ACC112 (cell line): Measurements from ENCODE around the gene FGF7.
"Not testable (repeated sequence)": the region's sequence is repeated elsewhere in the genome, so short reads cannot be mapped to it uniquely, and the experiment has no call there.

ENCODE experiments used
- H2AFZ ChIP-seq: fragments of 200-600 bp; sonication (generic); one replicate; pipeline ENCODE4 v1.6.0; 2017; ENCODE audit warnings: antibody characterized with exemption, low read length; ENCODE audit not compliant: unreplicated experiment
- H3K27ac ChIP-seq: fragments of 200-600 bp; sonication (generic); 2 replicates; pipeline ENCODE4 v1.5.1; 2014; ENCODE audit warnings: low read depth, mild to moderate bottlenecking, antibody characterized with exemption, low read length, moderate library complexity
- H3K27me3 ChIP-seq: fragments of 200-600 bp; sonication (generic); 2 replicates; pipeline ENCODE4 v1.6.1; 2014; ENCODE audit warnings: mild to moderate bottlenecking, antibody characterized with exemption, low read length, moderate library complexity, mixed read lengths; ENCODE audit not compliant: insufficient read depth
- H3K36me3 ChIP-seq: fragments of 200-600 bp; sonication (generic); 2 replicates; pipeline ENCODE4 v1.6.1; 2016; ENCODE audit warnings: mild to moderate bottlenecking, antibody characterized with exemption, low read length, moderate library complexity, mixed read lengths; ENCODE audit not compliant: insufficient read depth
- H3K4me1 ChIP-seq: fragments of 200-600 bp; sonication (generic); one replicate; pipeline ENCODE4 v1.6.1; 2016; ENCODE audit warnings: low read length, mixed read lengths; ENCODE audit not compliant: insufficient read depth, unreplicated experiment, control insufficient read depth
- H3K4me3 ChIP-seq: fragments of 200-600 bp; sonication (generic); 2 replicates; pipeline ENCODE4 v1.5.1; 2014; ENCODE audit warnings: mild to moderate bottlenecking, low read depth, low read length
- H3K79me2 ChIP-seq: fragments of 200-600 bp; sonication (generic); one replicate; pipeline ENCODE4 v1.6.0; 2016; ENCODE audit warnings: low read length; ENCODE audit not compliant: control insufficient read depth, unreplicated experiment, insufficient read depth

FGF7 gene

GRCh38 chr15:49423021-49423420, at the start of gene FGF7:
Gene FGF7 (plus strand): TSS chr15:49423242. CDS start chr15:49424298, 1,056 bp downstream.
- no peaks in the 10 kb centered on the region for H3K79me2 ChIP-seq
- H3K36me3 ChIP-seq, result no peaks in the 10 kb centered on the region
- H3K27ac ChIP-seq, result peak within 1 kb of the TSS; percentile 7
- peak within 1 kb of the TSS; percentile 75 for H3K4me3 ChIP-seq
- no peaks in the 10 kb centered on the region for H3K27me3 ChIP-seq
- H2AFZ ChIP-seq, result peak within 1 kb of the TSS; percentile 73
- peaks cover 7% of the 10 kb centered on the region for H3K4me1 ChIP-seq

DNA sequence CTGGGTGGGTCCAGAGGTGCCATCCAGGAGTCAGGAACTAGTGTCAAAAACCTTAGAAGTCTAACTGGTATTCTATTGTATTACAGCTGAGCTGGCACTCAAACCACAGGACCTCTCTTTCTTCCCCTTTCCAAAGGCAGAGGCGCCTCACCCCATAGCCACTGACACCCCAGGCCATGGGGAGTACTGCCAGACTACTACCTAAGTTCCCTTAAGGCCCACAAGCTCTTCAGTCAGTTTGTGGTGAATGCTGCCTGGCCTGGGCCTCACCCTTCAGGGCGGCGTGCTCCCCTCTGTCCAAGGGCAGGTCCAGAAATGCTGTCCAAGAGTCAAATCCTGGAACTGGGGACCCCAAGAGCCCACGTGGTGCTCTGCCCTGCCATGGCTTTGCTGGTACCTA, 43.0 kb upstream of the FGF7 start:
- Histone ChIP-seq H3K27me3 (no peaks in the 10 kb centered on the region), H3K27ac (no peak overlapping the region), H3K36me3 (no peaks in the 10 kb centered on the region), H3K4me3 (no peak overlapping the region), H3K4me1 (peaks cover 10% of the 10 kb centered on the region), H3K79me2 (no peaks in the 10 kb centered on the region), H2AFZ (no peak overlapping the region)

- H3K4me3 ChIP-seq, result no peak overlapping the region
- no peaks in the 10 kb centered on the region for H3K79me2 ChIP-seq
- H3K27me3 ChIP-seq, result no peaks in the 10 kb centered on the region
- H3K36me3 ChIP-seq, result no peaks in the 10 kb centered on the region
- no peak overlapping the region for H3K27ac ChIP-seq
- H3K4me1 ChIP-seq, result peaks cover 10% of the 10 kb centered on the region
- H2AFZ ChIP-seq, result no peak overlapping the region
Observed at GRCh38 chr15:49380912-49381311, 42.1 kb upstream of the FGF7 start.

DNA sequence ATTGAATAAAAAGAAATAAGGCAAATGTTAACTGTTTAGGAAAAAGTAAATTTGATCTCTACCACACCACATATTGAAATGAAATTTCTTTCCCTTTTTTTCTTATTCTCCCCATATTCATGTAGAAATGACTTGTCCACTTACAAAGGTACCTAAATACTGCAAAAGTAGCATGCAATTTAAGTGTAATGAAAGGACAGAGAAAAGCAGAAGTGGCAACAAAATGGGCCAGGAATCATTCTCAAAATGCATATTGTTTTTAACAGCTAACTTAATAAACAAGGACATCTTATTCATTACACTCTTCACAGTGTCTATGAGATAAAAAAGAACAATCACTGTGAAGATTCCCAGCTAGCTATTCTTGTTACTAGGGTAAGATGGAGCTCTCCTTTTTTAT, 40.6 kb upstream of the FGF7 start:
- Histone ChIP-seq H2AFZ (no peak overlapping the region), H3K36me3 (no peaks in the 10 kb centered on the region), H3K4me3 (no peak overlapping the region), H3K79me2 (no peaks in the 10 kb centered on the region), H3K27me3 (no peaks in the 10 kb centered on the region), H3K4me1 (peaks cover 10% of the 10 kb centered on the region), H3K27ac (no peak overlapping the region)

DNA sequence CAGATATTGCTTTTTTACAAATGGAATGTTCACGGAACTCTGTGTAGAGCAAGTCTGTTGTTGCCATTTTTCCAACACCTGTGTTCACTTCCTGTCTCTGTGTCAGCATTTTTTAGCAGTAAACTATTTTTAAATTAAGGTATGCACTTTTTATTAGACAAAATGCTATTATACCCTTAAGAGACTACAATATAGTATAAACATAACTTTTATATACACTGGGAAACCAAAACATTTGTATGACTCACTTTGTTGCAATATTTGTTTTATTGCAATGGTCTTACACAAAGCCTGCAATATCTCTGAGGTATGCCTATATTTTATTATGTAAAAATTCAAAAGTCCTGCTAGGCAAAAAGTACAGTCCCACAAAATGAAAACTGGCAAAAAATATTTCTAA, 39.8 kb upstream of the FGF7 start:
- Histone ChIP-seq H2AFZ (no peak overlapping the region), H3K27me3 (no peaks in the 10 kb centered on the region)

DNA sequence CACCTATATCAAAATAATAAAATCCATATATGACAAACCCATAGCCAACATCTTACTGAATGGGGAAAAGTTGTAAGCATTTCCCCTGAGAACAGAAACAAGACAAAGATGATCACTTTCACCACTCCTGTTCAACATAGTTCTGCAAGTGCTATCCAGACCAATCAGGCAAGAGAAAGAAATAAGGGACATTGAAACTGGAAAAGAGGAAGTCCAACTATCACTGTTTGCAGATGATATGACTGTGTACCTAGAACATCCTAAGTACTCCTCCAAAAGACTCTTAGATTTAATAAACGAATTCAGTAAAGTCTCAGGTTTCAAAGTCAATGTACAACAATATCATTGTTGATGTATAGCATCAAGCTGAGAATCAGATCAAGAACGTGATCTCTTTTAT, 35.6 kb upstream of the FGF7 start:
- H3K79me2 ChIP-seq, result no peaks in the 10 kb centered on the region
- H3K27me3 ChIP-seq, result no peaks in the 10 kb centered on the region
- H3K4me1 ChIP-seq, result peaks cover 10% of the 10 kb centered on the region
- H2AFZ ChIP-seq, result no peak overlapping the region
- no peaks in the 10 kb centered on the region for H3K36me3 ChIP-seq
- H3K27ac ChIP-seq, result no peak overlapping the region
- no peak overlapping the region for H3K4me3 ChIP-seq

More for the DNA sequence above, 39.8 kb upstream of the FGF7 start:
- no peaks in the 10 kb centered on the region for H3K79me2 ChIP-seq
- no peak overlapping the region for H3K27ac ChIP-seq
- H3K36me3 ChIP-seq, result no peaks in the 10 kb centered on the region
- H3K4me1 ChIP-seq, result peaks cover 10% of the 10 kb centered on the region
- H3K4me3 ChIP-seq, result no peak overlapping the region

DNA sequence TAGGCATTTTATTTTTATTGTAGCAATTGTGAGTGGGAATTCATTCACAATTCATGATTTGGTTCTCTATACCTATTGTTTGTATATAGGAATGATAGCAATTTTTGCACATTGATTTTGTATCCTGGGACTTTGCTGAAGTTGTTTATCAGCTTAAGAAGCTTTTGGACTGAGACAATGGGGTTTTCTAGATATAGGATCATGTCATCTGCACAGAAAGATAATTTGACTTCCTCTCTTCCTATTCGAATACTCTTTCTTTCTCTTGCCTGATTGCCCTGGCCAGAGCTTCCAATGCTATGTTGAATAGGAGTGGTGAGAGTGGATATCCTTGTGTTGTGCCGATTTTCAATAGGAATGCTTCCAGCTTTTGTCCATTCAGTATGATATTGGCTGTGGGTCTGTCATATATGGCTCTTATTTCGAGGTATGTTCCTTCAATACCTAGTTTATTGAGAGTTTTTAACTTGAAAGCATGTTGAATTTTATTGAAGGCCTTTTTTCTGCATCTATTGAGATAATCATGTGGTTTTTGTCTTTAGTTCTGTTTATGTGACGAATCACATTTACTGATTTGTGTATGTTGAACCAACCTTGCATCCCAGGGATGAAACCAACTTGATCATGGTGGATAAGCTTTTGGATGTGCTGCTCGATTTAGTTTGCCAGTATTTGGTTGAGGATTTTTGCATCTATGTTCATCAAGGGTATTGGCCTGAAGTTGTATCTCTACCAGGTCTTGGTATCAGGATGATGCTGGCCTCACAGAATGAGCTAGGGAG, 20.3 kb upstream of the FGF7 start:
- not testable (repeated sequence) for H3K4me3 ChIP-seq, H3K27me3 ChIP-seq, H3K79me2 ChIP-seq, H2AFZ ChIP-seq, H3K4me1 ChIP-seq, H3K27ac ChIP-seq, H3K36me3 ChIP-seq

GRCh38 chr15:49406352-49407118, 16.5 kb upstream of the FGF7 start:
- H3K36me3 ChIP-seq, result no peaks in the 10 kb centered on the region
- H2AFZ ChIP-seq, result no peak overlapping the region
- H3K27ac ChIP-seq, result no peak overlapping the region
- 0 out of 2 replicates have a peak, but pooled peaks cover 6% of the 10 kb centered on the region for H3K27me3 ChIP-seq
- H3K4me3 ChIP-seq, result no peak overlapping the region
- no peaks in the 10 kb centered on the region for H3K4me1 ChIP-seq
- H3K79me2 ChIP-seq, result no peaks in the 10 kb centered on the region

DNA sequence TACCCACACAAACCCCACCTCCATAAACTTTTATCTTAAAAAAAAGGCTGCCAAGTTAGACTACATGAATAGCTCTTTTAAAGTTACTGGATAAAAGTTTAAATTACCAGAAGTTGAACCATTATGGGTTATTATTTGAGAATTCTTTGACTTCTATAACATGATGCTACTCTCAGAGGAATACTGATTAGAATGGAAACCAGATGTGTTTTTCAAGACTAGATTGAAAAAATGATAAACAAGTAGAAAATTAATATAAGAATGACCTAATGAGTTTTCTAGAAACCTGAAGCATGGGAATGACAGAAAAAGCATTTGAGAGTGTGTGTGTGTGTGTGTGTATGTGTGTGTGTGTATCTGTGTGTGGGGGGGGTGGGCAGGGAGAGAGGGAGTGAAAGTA, 12.4 kb upstream of the FGF7 start:
- Histone ChIP-seq H3K4me1 (peaks cover 16% of the 10 kb centered on the region), H3K79me2 (no peaks in the 10 kb centered on the region), H3K27ac (no peak overlapping the region), H3K4me3 (no peak overlapping the region), H3K27me3 (no peaks in the 10 kb centered on the region), H3K36me3 (no peaks in the 10 kb centered on the region), H2AFZ (no peak overlapping the region)

DNA sequence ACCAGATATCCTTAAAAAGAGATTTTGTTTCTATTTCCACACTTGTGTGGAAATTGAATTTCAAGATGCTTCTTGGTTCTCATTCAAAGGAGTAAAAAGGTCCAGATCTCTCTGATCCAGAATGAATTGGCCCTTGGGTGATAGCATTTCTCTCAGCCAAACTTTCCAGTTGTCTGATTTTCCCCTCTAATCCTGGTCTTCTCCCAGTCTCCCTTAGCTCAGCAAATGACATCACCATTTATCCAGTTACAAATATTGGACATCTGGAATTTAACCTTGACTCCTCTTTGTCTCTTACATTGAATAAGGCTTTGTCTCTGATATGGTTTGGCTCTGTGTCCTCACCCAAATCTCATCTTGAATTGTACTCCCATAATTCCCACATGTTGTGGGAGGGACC, 10.2 kb upstream of the FGF7 start:
- no peaks in the 10 kb centered on the region for H3K79me2 ChIP-seq
- no peaks in the 10 kb centered on the region for H3K27me3 ChIP-seq
- no peak overlapping the region for H3K27ac ChIP-seq
- peaks cover 26% of the 10 kb centered on the region for H3K4me1 ChIP-seq
- no peak overlapping the region for H3K4me3 ChIP-seq
- no peak overlapping the region for H2AFZ ChIP-seq
- H3K36me3 ChIP-seq, result no peaks in the 10 kb centered on the region

GRCh38 chr15:49415149-49415548, 7.9 kb upstream of the FGF7 start:
- Histone ChIP-seq H3K27me3 (no peaks in the 10 kb centered on the region), H3K4me3 (peak overlapping the region; percentile 39; the same call in 1 of the 2 replicates), H3K4me1 (peaks cover 26% of the 10 kb centered on the region), H2AFZ (no peak overlapping the region), H3K36me3 (no peaks in the 10 kb centered on the region), H3K27ac (peak overlapping the region; percentile 77), H3K79me2 (no peaks in the 10 kb centered on the region)
